Measurements from ENCODE around the gene PCBD1.
A peak's percentile ranks its signal among the peaks of the same experiment; 100 is the strongest.
"Not testable (repeated sequence)": the region's sequence is repeated elsewhere in the genome, so short reads cannot be mapped to it uniquely, and the experiment has no call there.

Gene PCBD1

DNA sequence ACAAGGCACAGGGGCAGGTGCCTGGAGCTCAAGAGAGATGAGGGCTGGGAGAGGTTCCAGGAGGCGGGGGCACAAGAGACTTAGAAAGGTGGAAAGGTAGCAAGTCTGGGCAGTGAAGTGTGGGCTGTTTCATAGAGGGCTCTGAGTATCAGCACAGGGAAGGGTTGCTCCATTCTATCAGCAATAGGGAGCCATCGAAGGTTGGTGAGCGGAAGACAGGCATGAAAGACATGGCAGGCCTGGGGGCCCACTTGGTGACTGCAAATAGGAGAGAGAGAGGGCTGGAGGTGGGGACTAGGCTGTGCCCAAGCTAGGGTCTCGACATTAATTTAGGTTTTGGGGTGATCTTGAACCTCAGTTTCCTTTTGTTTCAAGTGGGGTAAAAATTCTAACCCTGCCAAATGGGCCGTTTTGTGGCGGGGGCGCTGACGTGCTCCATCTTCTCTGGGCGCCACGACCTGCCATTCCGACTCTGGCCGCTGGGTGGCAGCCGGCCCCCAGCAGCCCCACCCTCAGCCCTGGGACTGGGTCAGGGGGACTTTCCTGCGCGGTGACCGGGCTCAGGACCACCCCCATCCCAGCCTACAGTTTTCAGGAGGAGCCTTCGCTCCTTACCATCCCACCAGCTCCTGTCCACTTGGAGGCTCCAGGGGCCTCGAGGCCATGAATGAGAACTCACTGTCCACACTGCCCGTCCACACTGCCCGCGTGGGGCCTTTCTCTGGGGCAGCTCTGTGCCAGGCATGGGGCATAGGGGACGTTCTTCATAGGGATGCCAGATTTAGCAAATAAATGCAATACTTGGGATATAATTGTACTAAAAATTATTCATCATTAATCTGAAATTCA is 37.2 kb upstream of the PCBD1 start:
- TF ChIP-seq, protein P1, sequence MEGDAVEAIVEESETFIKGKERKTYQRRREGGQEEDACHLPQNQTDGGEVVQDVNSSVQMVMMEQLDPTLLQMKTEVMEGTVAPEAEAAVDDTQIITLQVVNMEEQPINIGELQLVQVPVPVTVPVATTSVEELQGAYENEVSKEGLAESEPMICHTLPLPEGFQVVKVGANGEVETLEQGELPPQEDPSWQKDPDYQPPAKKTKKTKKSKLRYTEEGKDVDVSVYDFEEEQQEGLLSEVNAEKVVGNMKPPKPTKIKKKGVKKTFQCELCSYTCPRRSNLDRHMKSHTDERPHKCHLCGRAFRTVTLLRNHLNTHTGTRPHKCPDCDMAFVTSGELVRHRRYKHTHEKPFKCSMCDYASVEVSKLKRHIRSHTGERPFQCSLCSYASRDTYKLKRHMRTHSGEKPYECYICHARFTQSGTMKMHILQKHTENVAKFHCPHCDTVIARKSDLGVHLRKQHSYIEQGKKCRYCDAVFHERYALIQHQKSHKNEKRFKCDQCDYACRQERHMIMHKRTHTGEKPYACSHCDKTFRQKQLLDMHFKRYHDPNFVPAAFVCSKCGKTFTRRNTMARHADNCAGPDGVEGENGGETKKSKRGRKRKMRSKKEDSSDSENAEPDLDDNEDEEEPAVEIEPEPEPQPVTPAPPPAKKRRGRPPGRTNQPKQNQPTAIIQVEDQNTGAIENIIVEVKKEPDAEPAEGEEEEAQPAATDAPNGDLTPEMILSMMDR (IDR thresholded peaks at IDR 0.05; ENCODE audit: borderline replicate concordance, insufficient read depth, low read depth, low read length) = peak; percentile 97
- no peak overlapping the region for H3K4me3 ChIP-seq (ENCODE audit: low read depth, low read length)

DNA sequence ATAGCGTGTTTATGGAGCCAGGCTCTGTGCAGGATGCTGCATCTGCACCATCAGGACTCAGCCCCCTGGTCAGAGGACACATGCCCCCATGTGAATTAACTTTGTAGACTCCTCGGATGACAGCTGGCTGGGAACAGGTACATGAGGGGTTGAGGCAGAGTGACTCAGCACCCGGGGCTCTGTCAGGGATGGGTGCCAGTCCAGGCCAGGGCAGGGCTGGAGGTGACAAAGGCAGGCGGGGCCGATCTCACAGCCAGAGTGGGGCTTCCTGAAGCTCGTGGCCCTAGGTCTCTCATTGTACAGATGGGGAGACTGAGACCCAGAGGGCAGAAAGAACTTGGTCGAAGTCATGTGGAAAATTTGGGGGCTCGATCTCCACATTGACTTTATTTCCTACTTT is 35.3 kb upstream of the PCBD1 start:
- H3K4me3 ChIP-seq (ENCODE audit: low read depth, low read length) = no peak overlapping the region
- TF ChIP-seq, protein P1 (IDR thresholded peaks at IDR 0.05; ENCODE audit: borderline replicate concordance, insufficient read depth, low read depth, low read length) = no peak

- H3K4me3 ChIP-seq (ENCODE audit: low read depth, low read length) = no peak overlapping the region
- TF ChIP-seq, protein P1 (IDR thresholded peaks at IDR 0.05; ENCODE audit: borderline replicate concordance, insufficient read depth, low read depth, low read length) = no peak
Observed at GRCh38 chr10:70921285-70921684, 32.9 kb upstream of the PCBD1 start.

DNA sequence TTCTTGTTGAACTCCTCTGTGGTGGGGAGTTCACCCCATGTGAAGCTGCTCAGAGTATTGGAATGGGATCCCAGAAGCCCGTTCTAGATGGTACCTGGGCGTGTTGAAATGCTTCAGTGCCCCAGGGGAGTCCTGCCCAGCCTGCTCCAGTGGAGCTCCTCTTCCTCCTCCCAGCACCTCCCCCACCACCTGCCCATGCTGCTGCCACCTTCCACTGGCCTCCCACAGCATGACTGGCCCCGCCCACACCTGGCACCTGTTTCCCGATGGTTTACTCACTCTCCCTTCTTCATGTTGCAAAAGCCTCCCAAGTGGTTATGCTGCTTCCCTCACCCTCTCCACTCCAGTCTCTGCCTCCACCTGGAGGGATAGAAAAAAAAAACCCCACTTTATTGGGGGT is 32.2 kb upstream of the PCBD1 start:
- H3K4me3 ChIP-seq (ENCODE audit: low read depth, low read length) = no peak overlapping the region
- TF ChIP-seq, protein P1 (IDR thresholded peaks at IDR 0.05; ENCODE audit: borderline replicate concordance, insufficient read depth, low read depth, low read length) = no peak

DNA sequence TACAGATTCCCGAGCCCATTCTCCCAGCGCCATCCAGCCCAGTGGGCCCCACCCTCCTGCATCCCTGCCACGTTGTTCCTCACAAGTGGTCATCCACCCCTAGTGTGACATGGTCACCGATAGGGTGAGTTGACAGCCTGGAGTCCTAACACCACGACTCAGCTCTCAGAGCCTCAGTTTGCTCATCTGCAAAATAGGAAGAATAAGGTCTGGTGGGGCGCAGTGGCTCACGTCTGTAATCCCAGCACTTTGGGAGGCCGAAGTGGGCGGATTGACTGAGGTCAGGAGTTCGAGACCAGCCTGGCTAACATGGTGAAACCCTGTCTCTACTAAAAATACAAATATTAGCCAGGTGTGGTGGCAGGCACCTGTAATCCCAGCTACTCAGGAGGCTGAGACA is 31.5 kb upstream of the PCBD1 start:
- not testable (repeated sequence) for H3K4me3 ChIP-seq (ENCODE audit: low read depth, low read length)

- TF ChIP-seq, protein P1 (IDR thresholded peaks at IDR 0.05; ENCODE audit: borderline replicate concordance, insufficient read depth, low read depth, low read length) = no peak
- H3K4me3 ChIP-seq (ENCODE audit: low read depth, low read length) = no peak overlapping the region
Observed at GRCh38 chr10:70918851-70919530, 30.6 kb upstream of the PCBD1 start.

DNA sequence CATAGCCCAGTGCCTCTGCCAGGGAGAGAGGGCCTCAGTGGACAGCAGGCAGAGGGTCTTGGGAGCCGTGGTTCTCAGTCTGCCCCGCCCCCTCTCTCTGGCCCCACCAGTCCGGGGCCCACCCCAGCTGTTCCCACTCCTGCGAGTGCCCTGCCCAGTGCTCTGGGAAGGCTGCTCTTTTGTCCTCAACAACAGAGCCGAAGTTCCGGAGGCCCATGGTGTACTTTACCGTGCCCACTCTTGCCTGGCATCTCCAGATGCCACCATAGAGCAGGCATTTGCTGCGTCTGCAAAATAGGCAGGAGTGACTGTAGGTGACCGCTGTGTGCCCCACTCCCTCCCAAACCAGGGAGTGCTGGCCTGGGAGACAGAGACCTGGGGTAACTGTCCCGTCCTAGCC is 29.3 kb upstream of the PCBD1 start:
- TF ChIP-seq, protein P1 (IDR thresholded peaks at IDR 0.05; ENCODE audit: borderline replicate concordance, insufficient read depth, low read depth, low read length) = no peak
- no peak overlapping the region for H3K4me3 ChIP-seq (ENCODE audit: low read depth, low read length)

Data from GM12875 (cell line).